Occipital lobe (tissue), 2 donors: ENCODE measurements around the gene PACC1. TPM values are rescaled to one million over a fixed set of nuclear protein-coding genes. Genes with fewer than 3 reads are reported as not detected.

Source experiments
- DNase-seq: peaks from one replicate; lab custom pipeline; 2025; lab: John Stamatoyannopoulos, UW
- total RNA-seq: library from RNA; depleted of rRNA; stranded (reverse); fragments of >200 nt; gene quantifications from one replicate; pipeline ENCODE4 v1.2.3, GENCODE V29; 2014

The PACC1 gene
- total RNA-seq: 25.4 TPM

- DNase-seq: peak; percentile 73
Measured at GRCh38 chr1:212414328-212415106, at the start of gene PACC1. PACC1 (minus strand) TSS chr1:212414886; CDS start chr1:212414757, 129 bp downstream.

DNA sequence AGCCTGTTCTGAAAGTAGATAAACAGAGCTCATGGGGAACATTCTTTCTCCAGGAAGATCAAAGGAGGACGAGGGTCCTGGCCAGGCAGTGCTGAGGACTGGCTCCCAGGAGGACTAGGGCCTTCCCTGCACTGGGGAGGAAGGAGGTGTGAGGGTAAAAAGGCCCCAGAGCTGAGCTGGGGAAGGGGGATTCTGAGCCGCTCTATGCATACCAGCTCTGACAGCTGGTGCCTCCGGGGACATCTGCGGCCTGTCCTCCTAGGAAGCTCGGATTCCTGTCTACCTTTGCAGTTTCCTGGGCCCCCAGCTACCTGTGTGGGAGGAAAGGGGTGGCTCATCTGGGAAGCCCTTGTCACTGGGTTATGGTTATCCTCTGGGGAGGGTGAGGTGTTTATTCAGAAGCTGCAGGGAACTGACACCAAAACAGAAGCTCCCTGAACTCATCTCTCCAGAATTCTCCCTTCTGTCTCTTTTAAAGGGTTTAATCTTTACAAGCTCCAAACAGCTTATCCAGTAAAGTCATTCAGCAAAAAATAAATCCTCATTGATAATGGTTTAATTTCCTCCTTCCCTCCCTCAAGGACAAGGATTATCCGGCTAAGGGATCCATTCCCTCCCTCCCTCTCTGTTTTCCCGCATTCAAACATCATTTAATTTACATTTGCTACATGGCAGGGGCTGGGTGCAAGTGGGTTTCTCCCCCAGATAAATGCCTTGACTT, 49.0 kb upstream of the PACC1 start:
- DNase-seq: no peak

- no peak for DNase-seq
Measured at GRCh38 chr1:212461916-212462660, 47.4 kb upstream of the PACC1 start.

GRCh38 chr1:212460376-212460775, 45.7 kb upstream of the PACC1 start:
- DNase-seq: no peak

- DNase-seq: peak; percentile 43
Measured at GRCh38 chr1:212459656-212460055, 45.0 kb upstream of the PACC1 start.

DNA sequence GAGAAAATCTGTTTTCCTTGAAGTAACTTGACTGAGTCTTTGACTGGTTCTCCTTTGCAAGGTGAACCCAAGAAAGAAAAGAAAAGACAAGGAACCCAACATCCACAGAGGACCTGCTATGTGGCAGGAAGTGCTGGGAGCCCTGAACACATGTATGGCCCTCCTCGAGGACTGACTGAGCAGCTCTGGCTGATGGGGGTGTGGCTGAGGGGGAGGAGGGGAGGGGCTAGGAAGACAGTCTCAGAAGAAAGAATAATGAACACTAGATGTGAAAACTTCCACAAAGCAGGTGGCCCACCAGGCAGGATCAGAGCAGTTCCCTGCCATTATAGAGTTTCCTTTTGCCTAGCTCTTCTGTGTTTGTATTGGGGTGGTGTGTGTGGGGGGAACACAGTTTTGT, 44.1 kb upstream of the PACC1 start:
- DNase-seq: no peak

- no peak for DNase-seq
Measured at GRCh38 chr1:212457740-212458338, 43.2 kb upstream of the PACC1 start.

GRCh38 chr1:212455803-212456528, 41.3 kb upstream of the PACC1 start:
- DNase-seq: peak; percentile 85

DNA sequence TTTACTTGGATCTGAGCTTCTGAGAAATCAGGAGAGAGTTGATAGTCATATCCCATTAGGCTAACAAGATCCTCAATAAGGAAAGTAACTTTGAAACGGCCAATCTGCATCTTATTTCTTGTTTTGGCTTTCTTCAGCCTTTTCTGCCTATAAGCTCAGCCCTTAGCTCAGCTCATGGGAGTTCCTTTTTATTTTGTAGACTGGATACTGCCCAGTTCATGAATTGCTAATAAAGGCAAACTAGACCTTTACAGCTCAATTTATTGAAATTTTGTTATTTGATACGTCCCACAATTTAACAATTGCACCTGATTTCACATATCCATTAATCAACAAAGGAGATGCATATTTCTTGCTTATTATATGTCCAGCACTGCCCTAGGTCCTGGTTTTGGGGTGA, 40.7 kb upstream of the PACC1 start:
- DNase-seq: no peak

- DNase-seq: no peak
Measured at GRCh38 chr1:212454741-212455140, 40.1 kb upstream of the PACC1 start.

- no peak for DNase-seq
Measured at GRCh38 chr1:212453156-212453857, 38.6 kb upstream of the PACC1 start.

DNA sequence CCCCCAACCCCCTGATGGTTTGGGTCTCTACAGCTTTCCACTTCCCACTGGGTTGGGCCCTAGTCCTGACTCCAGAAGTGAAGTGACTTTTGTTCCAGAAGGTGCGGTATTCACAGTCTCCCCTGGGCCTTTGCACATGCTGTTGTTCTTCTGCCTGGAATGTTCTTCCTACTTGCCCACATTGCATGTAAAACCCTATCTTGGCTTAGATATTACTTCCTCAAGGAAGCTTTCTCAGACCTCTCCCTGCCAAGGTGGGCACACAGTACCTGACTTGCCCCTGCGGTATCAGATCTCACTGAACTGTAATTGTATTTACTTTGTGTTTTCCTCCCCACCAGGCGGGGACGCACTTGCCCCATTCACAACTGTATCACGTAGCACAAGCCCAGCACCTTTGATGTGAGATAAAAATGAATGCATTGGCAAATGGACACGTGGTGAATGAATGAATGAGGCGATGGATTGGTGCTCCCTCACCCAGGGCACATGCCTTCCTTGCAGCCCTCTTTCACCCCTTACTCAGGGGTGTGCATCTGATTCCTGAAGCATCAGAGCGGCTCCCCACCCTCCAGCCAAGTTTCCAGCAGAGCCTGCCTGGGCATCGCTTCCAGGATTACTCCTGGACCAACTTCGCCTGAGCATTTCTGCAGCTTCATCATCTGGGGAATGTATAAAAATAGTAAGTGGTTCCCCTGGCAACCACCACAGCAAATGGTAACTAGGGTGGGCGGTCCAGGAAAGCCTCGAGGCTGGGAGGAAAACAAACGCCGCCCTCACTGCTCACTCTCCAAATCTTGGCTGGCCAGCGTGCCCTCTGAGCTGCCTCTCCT, 37.9 kb upstream of the PACC1 start:
- peak; percentile 69 for DNase-seq

- DNase-seq: no peak
Measured at GRCh38 chr1:212451416-212452322, 37.0 kb upstream of the PACC1 start.

GRCh38 chr1:212450331-212450881, 35.7 kb upstream of the PACC1 start:
- peak; percentile 48 for DNase-seq

GRCh38 chr1:212447478-212447877, 32.8 kb upstream of the PACC1 start:
- DNase-seq: no peak

GRCh38 chr1:212446333-212446732, 31.6 kb upstream of the PACC1 start:
- DNase-seq: no peak

GRCh38 chr1:212442408-212442807, 27.7 kb upstream of the PACC1 start:
- no peak for DNase-seq

DNA sequence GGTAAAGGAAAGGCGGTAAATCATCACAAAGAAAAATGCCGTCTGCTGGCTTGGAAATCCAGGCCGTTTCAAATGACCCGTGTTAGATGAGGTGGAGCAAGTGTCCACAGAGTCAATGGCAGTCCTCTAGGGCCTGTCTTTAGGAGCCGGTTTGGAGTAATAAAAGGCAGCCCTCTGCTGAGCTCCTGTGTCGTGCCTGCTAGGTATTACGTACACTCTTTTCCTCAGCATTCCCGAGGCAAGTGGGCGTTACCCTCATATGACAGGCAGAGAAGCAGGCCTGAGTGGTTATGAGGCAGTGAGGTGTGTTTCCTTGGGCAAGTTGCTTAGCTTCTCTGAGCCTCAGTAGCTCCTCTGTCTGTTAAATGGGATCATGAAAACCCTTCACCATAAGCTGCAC, 25.7 kb upstream of the PACC1 start:
- no peak for DNase-seq
